Aorta (tissue), 5 donors: ENCODE data around the gene LBP. TPM values are rescaled to one million over a fixed set of nuclear protein-coding genes. Genes with fewer than 3 reads are reported as not detected.
"Not testable (repeated sequence)": the region's sequence is repeated elsewhere in the genome, so short reads cannot be mapped to it uniquely, and the experiment has no call there.

Experiments used
- ATAC-seq: fragments of 200-7000 bp; cut with Tn5 transposase; one replicate; pipeline ENCODE4 v1.9.1; 2022; ENCODE audit warnings: moderate library complexity; ENCODE audit not compliant: low FRiP score
- DNase-seq, 2 donors: peaks; one replicate each; pipeline ENCODE4 v3.0.0-alpha.2; 2020
- H3K27ac ChIP-seq, 2 donors: one replicate each; pipeline ENCODE4 v1.5.1; 2013; ENCODE audit warnings: low read length in 2 of 2, mild to moderate bottlenecking in 2 of 2, moderate library complexity in 2 of 2, control low read depth in 1 of 2, inconsistent platforms in 1 of 2, low read depth in 1 of 2
- H3K27me3 ChIP-seq, 2 donors: one replicate each; pipeline ENCODE4 v1.6.1; 2013; ENCODE audit warnings: control low read depth in 1 of 2, low read length in 1 of 2, mild to moderate bottlenecking in 1 of 2, moderate library complexity in 1 of 2; ENCODE audit not compliant: insufficient read depth in 2 of 2, control insufficient read depth in 1 of 2
- H3K36me3 ChIP-seq, 2 donors: one replicate each; pipeline ENCODE4 v1.6.1; 2013; ENCODE audit warnings: control low read depth in 1 of 2, low read length in 1 of 2, mild to moderate bottlenecking in 1 of 2; ENCODE audit not compliant: insufficient read depth in 2 of 2, control insufficient read depth in 1 of 2
- H3K4me1 ChIP-seq, 2 donors: one replicate each; pipeline ENCODE4 v1.6.1; 2013; ENCODE audit warnings: low read length in 2 of 2, control low read depth in 1 of 2, mild to moderate bottlenecking in 1 of 2, moderate library complexity in 1 of 2; ENCODE audit not compliant: insufficient read depth in 2 of 2, control insufficient read depth in 1 of 2
- H3K4me3 ChIP-seq, 2 donors: one replicate each; pipeline ENCODE4 v1.5.1; 2013; ENCODE audit warnings: low read length in 2 of 2, control low read depth in 1 of 2, mild to moderate bottlenecking in 1 of 2
- H3K9me3 ChIP-seq: one replicate; pipeline ENCODE4 v1.6.1; 2013; ENCODE audit warnings: mild to moderate bottlenecking, low read length; ENCODE audit not compliant: control insufficient read depth
- WGBS, 2 donors: extraction: QIAGEN DNeasy Blood & Tissue Kit; methylation state at CpG; one replicate each; pipeline ENCODE4 v1.1.7; 2013; 5-methylcytosine and 5-hydroxymethylcytosine counted together
- intact Hi-C, 2 donors: fragments of 100-400 bp; cut with DNase I; formaldehyde crosslinking; loops; one replicate each; pipeline versions ENCODE4 v1.14.2 to v1.15.0; 2022
- polyA plus RNA-seq, 2 donors: library from polyadenylated mRNA; stranded (reverse); fragments of 200-250 nt; gene quantifications; one replicate each; pipeline ENCODE4 v1.2.3, GENCODE V29; 2013
- total RNA-seq, 2 donors: library from RNA; stranded (reverse); fragmentation: NEBNext Ultra II Directional; extraction: Animal tissue kit (Norgen Biotek cat#: 25700); gene quantifications; one replicate each; pipeline ENCODE4 v1.2.1, GENCODE V29; 2021
- donor health status: healthy with polysubstance abuse.
- donor health status: Bipolar disorder and iron deficiency.
- donor health status: DM: no; HTN: no; CAD: no.
- donor health status: DM: no; HTN: no; CAD: no.
- donor health status: DM: yes; HTN: yes; CAD: no.

LBP gene
- total and polyA plus RNA-seq, 4 donors = 0.20 to 7.8 (median 1.5) TPM

DNA sequence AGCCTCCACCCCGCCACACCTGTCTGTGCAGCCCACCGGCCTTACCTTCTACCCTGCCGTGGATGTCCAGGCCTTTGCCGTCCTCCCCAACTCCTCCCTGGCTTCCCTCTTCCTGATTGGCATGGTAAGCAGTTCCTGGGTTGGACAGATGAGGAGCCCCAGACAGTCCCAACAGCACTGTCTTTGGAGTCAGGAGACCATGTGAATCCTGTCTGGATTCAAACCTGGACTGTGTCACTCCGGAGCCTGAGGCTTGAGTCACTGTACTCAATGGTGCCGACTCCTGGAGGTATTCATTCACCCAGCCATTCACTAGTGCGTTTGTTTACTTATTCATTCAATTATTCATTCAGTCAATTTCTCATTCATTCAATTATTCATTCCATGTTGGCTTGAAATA lies 20.0 kb upstream of the LBP start:
- H3K27me3 ChIP-seq = no peaks in the 10 kb centered on the region
- DNase-seq = no peak
- no peak overlapping the region for H3K4me3 ChIP-seq
- no peaks in the 10 kb centered on the region for H3K36me3 ChIP-seq
- WGBS, 2 donors = 86 to 92% methylated on average over 7 of the region's 7 CpGs
- ATAC-seq = no peak
- no peaks in the 10 kb centered on the region for H3K4me1 ChIP-seq
- intact Hi-C loops = loop anchor here in 1 of 2 donors (10.0 kb wide), 2 partner anchors 272 to 762 kb away; no protein-coding TSS in a partner anchor
- H3K9me3 ChIP-seq = no peaks in the 10 kb centered on the region
- H3K27ac ChIP-seq = no peak overlapping the region

DNA sequence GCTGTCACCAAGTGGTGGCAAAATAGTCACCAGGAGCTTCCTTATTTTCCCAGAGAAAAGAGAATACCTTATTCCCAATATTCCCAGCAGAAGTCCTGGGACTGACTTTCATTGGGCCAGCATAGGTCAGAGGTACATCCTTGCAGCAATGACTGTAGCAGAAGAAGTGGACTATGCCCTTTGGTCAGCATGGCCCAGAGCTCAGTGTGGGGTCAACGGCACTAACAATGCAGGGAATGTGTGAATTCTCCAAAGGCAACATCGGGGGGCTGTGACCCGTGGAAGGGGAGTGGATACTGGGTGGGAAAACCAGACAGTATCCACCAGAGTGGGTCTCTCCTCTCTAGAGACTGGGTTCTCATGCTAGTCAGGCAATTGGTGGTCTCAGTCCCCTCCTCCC lies 15.6 kb upstream of the LBP start:
- H3K4me1 ChIP-seq = no peaks in the 10 kb centered on the region
- H3K27ac ChIP-seq = no peak overlapping the region
- H3K36me3 ChIP-seq = no peaks in the 10 kb centered on the region
- H3K27me3 ChIP-seq = no peaks in the 10 kb centered on the region
- no peak for DNase-seq
- WGBS, 2 donors = 61 to 66% methylated on average over 3 of the region's 3 CpGs
- ATAC-seq = no peak
- H3K4me3 ChIP-seq = no peak overlapping the region
- H3K9me3 ChIP-seq = no peaks in the 10 kb centered on the region
- intact Hi-C loops = no loop called here

DNA sequence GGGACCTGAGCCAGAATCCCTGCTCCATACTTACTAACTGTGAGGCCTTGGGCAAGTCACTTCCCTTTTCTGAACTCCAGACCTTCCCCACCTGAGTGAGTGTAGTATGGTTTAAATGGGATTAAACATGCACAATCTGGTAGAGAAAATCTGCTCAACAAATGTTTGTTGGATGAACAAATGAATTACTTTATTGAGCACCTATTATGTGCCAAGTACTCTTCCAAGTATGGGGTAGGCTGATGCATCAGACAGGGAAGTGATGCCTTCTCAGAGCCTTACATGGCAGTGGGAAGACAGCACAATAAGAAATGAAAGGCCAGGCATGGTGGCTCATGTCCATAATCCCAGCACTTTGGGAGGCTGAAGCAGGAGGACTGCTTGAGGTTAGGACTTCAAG lies 15.0 kb upstream of the LBP start:
- H3K27ac ChIP-seq = no peak overlapping the region
- H3K9me3 ChIP-seq = no peaks in the 10 kb centered on the region
- DNase-seq = no peak
- no peak overlapping the region for H3K4me3 ChIP-seq
- no peaks in the 10 kb centered on the region for H3K27me3 ChIP-seq
- ATAC-seq = no peak
- H3K36me3 ChIP-seq = no peaks in the 10 kb centered on the region
- intact Hi-C loops = no loop called here
- H3K4me1 ChIP-seq = no peaks in the 10 kb centered on the region

DNA sequence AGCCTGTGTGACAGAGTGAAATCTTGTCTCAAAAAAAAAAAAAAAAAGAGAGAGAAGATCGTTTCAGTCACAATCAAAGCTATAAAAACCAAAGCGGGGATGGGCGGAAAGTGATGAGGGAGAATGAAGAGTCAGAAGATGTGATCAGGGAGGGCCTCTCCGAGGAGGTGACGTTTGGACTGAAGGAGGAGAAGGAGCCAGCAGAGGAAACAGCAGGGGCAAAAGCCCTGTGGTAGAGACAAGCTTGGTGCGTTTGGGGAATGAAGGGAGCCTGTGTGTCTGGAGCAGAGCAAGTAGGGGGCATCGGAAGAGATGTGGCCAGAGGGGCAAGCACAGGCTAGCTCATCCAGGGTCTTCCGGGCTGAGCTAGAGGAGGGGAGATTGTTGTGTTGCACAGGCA lies 14.5 kb upstream of the LBP start:
- Histone ChIP-seq H3K9me3 (no peaks in the 10 kb centered on the region), H3K27ac (no peak overlapping the region), H3K4me3 (no peak overlapping the region), H3K4me1 (no peaks in the 10 kb centered on the region), H3K36me3 (no peaks in the 10 kb centered on the region), H3K27me3 (no peaks in the 10 kb centered on the region)
- DNase-seq (no peak), ATAC-seq (no peak)
- WGBS, 2 donors = 80 to 81% methylated on average over 8 of the region's 8 CpGs
- intact Hi-C loops = no loop called here

DNA sequence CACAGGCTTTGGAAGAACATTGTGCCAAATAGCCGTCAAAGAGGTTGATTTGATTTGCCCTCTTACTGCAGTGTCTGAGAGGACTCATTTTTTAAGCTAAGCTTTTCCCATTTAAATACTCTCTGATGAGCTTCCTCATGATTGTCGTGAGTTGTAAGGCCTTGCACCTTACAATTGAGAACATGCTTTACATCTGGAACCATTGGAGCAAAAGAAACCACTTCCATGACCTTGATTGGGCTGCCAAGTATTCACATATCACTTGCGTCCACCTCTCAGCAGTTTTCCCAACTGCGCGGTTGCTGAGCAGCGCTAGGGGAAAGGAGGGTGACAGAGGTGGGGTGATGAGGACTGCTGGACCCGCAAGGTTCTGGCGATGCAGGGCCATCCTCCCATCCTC lies 12.3 kb upstream of the LBP start:
- Histone ChIP-seq H3K4me3 (no peak overlapping the region), H3K4me1 (no peaks in the 10 kb centered on the region), H3K27ac (no peak overlapping the region), H3K27me3 (no peaks in the 10 kb centered on the region), H3K9me3 (peaks cover 5% of the 10 kb centered on the region), H3K36me3 (no peaks in the 10 kb centered on the region)
- ATAC-seq (no peak), DNase-seq (no peak)
- intact Hi-C loops = no loop called here
- WGBS, 2 donors = 80 to 81% methylated on average over 8 of the region's 8 CpGs

DNA sequence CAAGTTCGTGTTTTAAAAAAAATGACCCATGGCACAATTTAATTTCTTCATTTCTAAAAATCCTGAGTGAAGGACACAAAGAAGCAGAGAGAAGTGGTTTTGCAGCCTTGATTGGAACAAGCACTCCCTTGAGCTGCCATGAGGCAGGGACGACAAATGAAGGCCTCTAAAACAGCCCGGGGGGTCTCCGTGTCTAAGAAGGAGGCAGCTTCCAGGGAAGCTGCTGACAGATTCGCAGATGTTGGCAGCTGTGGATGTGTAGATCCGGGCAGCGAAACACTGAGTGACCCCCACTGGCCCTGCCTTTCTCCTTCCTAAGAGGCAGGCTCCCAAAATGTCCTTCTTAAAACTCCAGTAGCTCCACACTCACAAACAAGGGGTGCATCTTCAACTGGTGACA lies 9.6 kb upstream of the LBP start:
- DNase-seq = no peak
- H3K36me3 ChIP-seq = no peaks in the 10 kb centered on the region
- H3K4me1 ChIP-seq = no peaks in the 10 kb centered on the region
- H3K9me3 ChIP-seq = peaks cover 5% of the 10 kb centered on the region
- H3K4me3 ChIP-seq = no peak overlapping the region
- H3K27me3 ChIP-seq = no peaks in the 10 kb centered on the region
- WGBS, 2 donors = 54 to 56% methylated on average over 7 of the region's 7 CpGs
- intact Hi-C loops = no loop called here
- no peak overlapping the region for H3K27ac ChIP-seq
- ATAC-seq = no peak

DNA sequence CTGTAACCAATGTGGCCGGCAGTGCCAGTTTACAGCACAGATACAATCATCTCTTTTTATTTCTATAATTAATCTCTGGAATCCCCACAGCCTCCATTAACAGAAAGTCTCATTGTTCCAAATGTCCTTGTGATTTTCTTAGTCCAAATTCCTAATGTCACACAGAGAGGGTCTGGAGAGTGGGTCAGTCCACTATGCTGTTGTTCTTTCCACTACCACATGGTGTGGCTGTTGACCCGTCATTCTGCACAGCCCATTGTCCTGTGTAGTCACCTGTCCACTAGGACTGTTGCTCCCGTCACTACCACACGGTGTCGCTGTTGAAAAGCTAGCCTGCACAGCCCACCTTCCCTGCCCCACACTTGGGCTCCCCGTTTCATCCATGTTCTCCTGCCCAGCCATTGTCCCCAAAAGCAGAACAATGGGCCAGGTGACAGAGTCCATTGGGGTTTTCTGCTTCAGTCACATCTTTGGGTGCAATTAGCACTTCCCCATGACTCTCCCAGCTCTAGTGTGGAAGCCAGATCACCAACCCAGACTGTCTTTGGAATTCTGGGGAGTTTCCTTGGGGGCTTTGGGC lies 8.6 kb upstream of the LBP start:
- WGBS, 2 donors = 41 to 48% methylated on average over 6 of the region's 6 CpGs
- no peak overlapping the region for H3K4me3 ChIP-seq
- H3K4me1 ChIP-seq = no peaks in the 10 kb centered on the region
- intact Hi-C loops = no loop called here
- no peaks in the 10 kb centered on the region for H3K36me3 ChIP-seq
- peaks cover 5% of the 10 kb centered on the region for H3K9me3 ChIP-seq
- no peaks in the 10 kb centered on the region for H3K27me3 ChIP-seq
- DNase-seq (no peak), ATAC-seq (no peak)
- H3K27ac ChIP-seq = no peak overlapping the region

DNA sequence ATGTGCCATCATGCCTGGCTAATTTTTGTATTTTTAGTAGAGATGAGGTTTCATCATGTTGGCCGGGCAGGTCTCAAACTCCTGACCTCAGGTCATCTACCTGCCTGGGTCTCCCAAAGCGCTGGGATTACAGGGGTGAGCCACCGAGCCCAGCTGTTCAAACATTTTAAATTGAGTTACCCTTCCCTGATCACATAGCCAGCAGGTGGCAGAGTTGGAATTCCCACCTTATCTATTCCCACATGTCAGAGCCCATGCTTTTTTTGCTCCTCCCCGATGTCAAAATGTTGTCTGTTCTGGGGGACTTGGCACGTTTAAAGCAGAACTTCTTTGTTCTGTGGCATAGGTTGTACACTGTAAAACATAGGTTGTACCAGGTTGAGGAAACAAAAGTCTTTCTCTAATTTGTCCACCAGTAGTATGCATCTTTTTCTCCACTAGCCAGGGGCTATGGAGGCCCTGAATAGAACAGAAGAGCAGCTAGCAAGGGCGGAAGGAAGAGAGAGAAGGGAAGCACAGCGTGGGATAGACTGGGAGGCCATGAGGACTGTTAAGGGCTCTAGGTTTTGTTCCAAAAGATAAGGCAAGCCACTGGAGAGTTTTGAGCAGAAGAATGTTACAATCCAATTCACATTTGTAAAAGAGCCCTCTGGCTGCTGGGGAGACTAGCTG lies 7.3 kb upstream of the LBP start:
- H3K4me3 ChIP-seq = no peak overlapping the region
- H3K4me1 ChIP-seq = no peaks in the 10 kb centered on the region
- no peak for DNase-seq
- H3K27me3 ChIP-seq = no peaks in the 10 kb centered on the region
- WGBS, 2 donors = 64 to 65% methylated on average over 7 of the region's 7 CpGs
- H3K36me3 ChIP-seq = no peaks in the 10 kb centered on the region
- intact Hi-C loops = no loop called here
- H3K9me3 ChIP-seq = peaks cover 5% of the 10 kb centered on the region
- H3K27ac ChIP-seq = no peak overlapping the region
- ATAC-seq = no peak

DNA sequence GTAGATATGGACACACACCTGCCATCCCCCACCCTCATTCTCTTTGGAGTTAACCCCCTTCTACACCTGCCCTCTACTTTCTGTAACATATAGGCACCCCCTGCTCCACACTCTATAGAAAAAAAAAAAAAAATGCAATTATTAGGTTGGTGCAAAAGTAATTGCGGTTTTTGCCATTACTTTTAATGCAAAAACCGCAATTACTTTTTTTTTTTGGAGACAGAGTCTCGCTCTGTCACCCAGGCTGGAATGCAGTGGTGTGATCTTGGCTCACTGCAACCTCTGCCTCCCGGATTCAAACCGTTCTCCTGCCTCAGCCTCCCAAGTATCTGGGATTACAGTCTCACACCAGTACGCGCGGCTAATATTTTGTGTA lies 6.8 kb upstream of the LBP start:
- H3K4me1 ChIP-seq, intact Hi-C loops, H3K27ac ChIP-seq, H3K36me3 ChIP-seq, H3K9me3 ChIP-seq, H3K27me3 ChIP-seq, H3K4me3 ChIP-seq, DNase-seq, ATAC-seq: not testable (repeated sequence)
- WGBS, 2 donors = 76 to 84% methylated on average over 8 of the region's 8 CpGs
